WTC11 (cell line): ENCODE data around the gene UGCG. TPM values are rescaled to one million over a fixed set of nuclear protein-coding genes. Genes with fewer than 3 reads are reported as not detected.

Experiments used
- ATAC-seq: fragments of 200-7000 bp; cut with Tn5 transposase; 2 replicates; pipeline ENCODE4 v1.10.0; 2021; ENCODE audit warnings: mild to moderate bottlenecking, moderate library complexity
- CTCF ChIA-PET: fragments of 300-600 bp; sonication (Branson Sonifier 250); formaldehyde crosslinking; loops from one replicate; lab custom pipeline; 2021; ENCODE audit warnings: antibody characterized with exemption; lab: Charles Lee
- POLR2A ChIA-PET: fragments of 350-600 bp; sonication (Branson Sonifier 250); formaldehyde crosslinking; loops from one replicate; lab custom pipeline; 2021; ENCODE audit warnings: antibody characterized with exemption; lab: Charles Lee
- DNase-seq: peaks from one replicate; pipeline ENCODE4 v3.0.0; 2021; ENCODE audit warnings: low spot score
- H3K27ac Mint-ChIP-seq: 2 replicates; pipeline ENCODE4 v1.8.0; 2021; ENCODE audit warnings: mixed read lengths
- H3K27me3 Mint-ChIP-seq: 2 replicates; pipeline ENCODE4 v1.8.0; 2021; ENCODE audit warnings: low read depth, mild to moderate bottlenecking, moderate library complexity, mixed read lengths
- H3K36me3 Mint-ChIP-seq: 2 replicates; pipeline ENCODE4 v1.8.0; 2021; ENCODE audit warnings: mixed read lengths
- H3K4me1 Mint-ChIP-seq: 2 replicates; pipeline ENCODE4 v1.8.0; 2022; ENCODE audit warnings: mixed read lengths
- H3K4me3 Mint-ChIP-seq: 2 replicates; pipeline ENCODE4 v1.8.0; 2021; ENCODE audit warnings: mild to moderate bottlenecking, moderate library complexity, mixed read lengths
- H3K9me3 Mint-ChIP-seq: 2 replicates; pipeline ENCODE4 v1.8.0; 2021; ENCODE audit warnings: mixed read lengths
- AFF4 ChIP-seq: sonication (generic); formaldehyde crosslinking; IDR thresholded peaks from 2 replicates; pipeline ENCODE4 v1.8.1; 2023; ENCODE audit warnings: mild to moderate bottlenecking, missing genetic modification reagents, borderline replicate concordance
- ATF1 ChIP-seq: sonication (generic); formaldehyde crosslinking; IDR thresholded peaks from 2 replicates; pipeline ENCODE4 v1.8.1; 2023; ENCODE audit warnings: mild to moderate bottlenecking, moderate library complexity, missing genetic modification reagents
- CDX4 ChIP-seq: fragments of 250-450 bp; sonication (Bioruptor Pico); IDR thresholded peaks from 2 replicates; pipeline ENCODE4 v1.9.0; 2021; ENCODE audit warnings: moderate library complexity, mild to moderate bottlenecking, inconsistent platforms, borderline replicate concordance
- E2F1 ChIP-seq: sonication (generic); formaldehyde crosslinking; IDR thresholded peaks from 2 replicates; pipeline ENCODE4 v1.8.0; 2022; ENCODE audit warnings: mild to moderate bottlenecking, missing genetic modification reagents
- E2F5 ChIP-seq: sonication (generic); formaldehyde crosslinking; IDR thresholded peaks from 2 replicates; pipeline ENCODE4 v1.8.1; 2022; ENCODE audit warnings: mild to moderate bottlenecking, moderate library complexity, missing genetic modification reagents
- FOXJ3 ChIP-seq: sonication (generic); formaldehyde crosslinking; IDR thresholded peaks from 2 replicates; pipeline ENCODE4 v1.9.0; 2021; ENCODE audit warnings: missing genetic modification reagents, mild to moderate bottlenecking, borderline replicate concordance
- HMGXB4 ChIP-seq: sonication (generic); formaldehyde crosslinking; IDR thresholded peaks from 2 replicates; pipeline ENCODE4 v1.8.1; 2023; ENCODE audit warnings: mild to moderate bottlenecking, moderate library complexity, missing genetic modification reagents
- NFE2L1 ChIP-seq: sonication (generic); formaldehyde crosslinking; IDR thresholded peaks from 2 replicates; pipeline ENCODE4 v1.8.1; 2023; ENCODE audit warnings: missing genetic modification reagents
- SP1 ChIP-seq: sonication (generic); formaldehyde crosslinking; conservative IDR thresholded peaks from 2 replicates; pipeline ENCODE4 v1.8.1; 2022; ENCODE audit warnings: missing genetic modification reagents
- TP53 ChIP-seq: sonication (generic); formaldehyde crosslinking; IDR thresholded peaks from 2 replicates; pipeline ENCODE4 v1.8.1; 2023; ENCODE audit warnings: mild to moderate bottlenecking, missing genetic modification reagents
- ZNF121 ChIP-seq: sonication (generic); formaldehyde crosslinking; IDR thresholded peaks from 2 replicates; pipeline ENCODE4 v1.8.0; 2023; ENCODE audit warnings: missing genetic modification reagents
- ZNF219 ChIP-seq: sonication (generic); formaldehyde crosslinking; IDR thresholded peaks from 2 replicates; pipeline ENCODE4 v1.8.0; 2023; ENCODE audit warnings: missing genetic modification reagents, mild to moderate bottlenecking, borderline replicate concordance
- ZNF232 ChIP-seq: sonication (generic); formaldehyde crosslinking; IDR thresholded peaks from 2 replicates; pipeline ENCODE4 v1.8.0; 2022; ENCODE audit warnings: mild to moderate bottlenecking, missing genetic modification reagents
- ZNF423 ChIP-seq: fragments of 250-450 bp; sonication (Bioruptor Pico); IDR thresholded peaks from 2 replicates; pipeline ENCODE4 v2.1.2; 2022; ENCODE audit warnings: mild to moderate bottlenecking, moderate library complexity
- ZSCAN18 ChIP-seq: fragments of 250-450 bp; sonication (Bioruptor Pico); IDR thresholded peaks from 2 replicates; pipeline ENCODE4 v2.1.2; 2022; ENCODE audit warnings: mild to moderate bottlenecking, moderate library complexity
- total RNA-seq: library from RNA; stranded (reverse); gene quantifications from 3 replicates; pipeline ENCODE4 v1.2.3, GENCODE V29; 2021

The UGCG gene
- total RNA-seq, 1 experiment from 2014 or later: 37.5 TPM

GRCh38 chr9:111965566-111966019, 69.0 kb downstream of the UGCG start:
- H3K4me3 Mint-ChIP-seq: no peak overlapping the region
- H3K27me3 Mint-ChIP-seq: no peaks in the 10 kb centered on the region
- no peak for ATAC-seq
- no peaks in the 10 kb centered on the region for H3K4me1 Mint-ChIP-seq
- H3K9me3 Mint-ChIP-seq: peaks cover 5% of the 10 kb centered on the region; the same call in 1 of the 2 replicates
- ChIA-PET POLR2A (no interaction called here), CTCF (no interaction called here)
- H3K27ac Mint-ChIP-seq: peak overlapping the region; percentile 22; the same call in 1 of the 2 replicates
- H3K36me3 Mint-ChIP-seq: no peaks in the 10 kb centered on the region
- TF ChIP-seq NFE2L1 (CRISPR knock-in tag) (no peak), ZNF232 (CRISPR knock-in tag) (no peak), CDX4 (CRISPR knock-in tag) (no peak), ZSCAN18 (CRISPR knock-in tag) (no peak), FOXJ3 (CRISPR knock-in tag) (no peak), ZNF219 (no peak), E2F1 (CRISPR knock-in tag) (no peak), SP1 (CRISPR knock-in tag) (no peak), AFF4 (no peak)
- DNase-seq: no peak

GRCh38 chr9:111966124-111966723, 69.6 kb downstream of the UGCG start:
- CTCF ChIA-PET: no interaction called here
- TF ChIP-seq TP53 (CRISPR knock-in tag) (no peak), HMGXB4 (no peak), E2F5 (CRISPR knock-in tag) (no peak), ZNF423 (no peak), ZNF121 (peak; percentile 55), ATF1 (CRISPR knock-in tag) (no peak)
- TF ChIP-seq, all 79 proteins: peak for 1
- peaks cover 5% of the 10 kb centered on the region; the same call in 1 of the 2 replicates for H3K9me3 Mint-ChIP-seq
- no peaks in the 10 kb centered on the region for H3K27me3 Mint-ChIP-seq
- no peaks in the 10 kb centered on the region for H3K36me3 Mint-ChIP-seq
- H3K4me1 Mint-ChIP-seq: no peaks in the 10 kb centered on the region
- ATAC-seq: no peak
- DNase-seq: no peak
- H3K27ac Mint-ChIP-seq: no peak overlapping the region
- POLR2A ChIA-PET: no interaction called here
- H3K4me3 Mint-ChIP-seq: no peak overlapping the region
